Measurements from ENCODE around the gene COMMD7. TPM values are rescaled to one million over a fixed set of nuclear protein-coding genes. Genes with fewer than 3 reads are reported as not detected.
"Not testable (repeated sequence)": the region's sequence is repeated elsewhere in the genome, so short reads cannot be mapped to it uniquely, and the experiment has no call there.

Gene COMMD7
- total RNA-seq, 1 experiment from 2014 or later = 61.8 TPM

- no peak for DNase-seq (ENCODE audit: low spot score)
- in situ Hi-C loops (cut with HindIII; ENCODE audit: low sequenced_read_pairs) = no loop called here
These were observed 2.1 kb downstream of the COMMD7 start for GRCh38 chr20:32741151-32741550.

- in situ Hi-C loops (cut with HindIII; ENCODE audit: low sequenced_read_pairs) = no loop called here
- no peak for DNase-seq (ENCODE audit: low spot score)
These were observed 5.7 kb downstream of the COMMD7 start for GRCh38 chr20:32737371-32738223.

GRCh38 chr20:32731882-32732266 lies 11.4 kb downstream of the COMMD7 start:
- in situ Hi-C loops (cut with HindIII; ENCODE audit: low sequenced_read_pairs) = no loop called here
- DNase-seq (ENCODE audit: low spot score) = no peak

- in situ Hi-C loops (cut with HindIII; ENCODE audit: low sequenced_read_pairs); DNase-seq (ENCODE audit: low spot score): not testable (repeated sequence)
These were observed 13.9 kb downstream of the COMMD7 start for GRCh38 chr20:32729334-32729733.

GRCh38 chr20:32728435-32728834 lies 14.8 kb downstream of the COMMD7 start:
- DNase-seq (ENCODE audit: low spot score); in situ Hi-C loops (cut with HindIII; ENCODE audit: low sequenced_read_pairs): not testable (repeated sequence)

- DNase-seq (ENCODE audit: low spot score) = peak; percentile 76
- in situ Hi-C loops (cut with HindIII; ENCODE audit: low sequenced_read_pairs) = no loop called here
These were observed 15.6 kb downstream of the COMMD7 start for GRCh38 chr20:32727683-32728082.

GRCh38 chr20:32718749-32719348 lies 24.4 kb downstream of the COMMD7 start:
- DNase-seq (ENCODE audit: low spot score) = no peak
- in situ Hi-C loops (cut with HindIII; ENCODE audit: low sequenced_read_pairs) = no loop called here

- in situ Hi-C loops (cut with HindIII; ENCODE audit: low sequenced_read_pairs) = no loop called here
These were observed 31.9 kb downstream of the COMMD7 start for GRCh38 chr20:32711346-32711745.

GRCh38 chr20:32709632-32710121 lies 33.6 kb downstream of the COMMD7 start:
- in situ Hi-C loops (cut with HindIII; ENCODE audit: low sequenced_read_pairs) = no loop called here

More at GRCh38 chr20:32711346-32711745, 31.9 kb downstream of the COMMD7 start:
- DNase-seq (ENCODE audit: low spot score) = no peak

GRCh38 chr20:32709029-32709631 lies 34.1 kb downstream of the COMMD7 start:
- DNase-seq (ENCODE audit: low spot score); in situ Hi-C loops (cut with HindIII; ENCODE audit: low sequenced_read_pairs): not testable (repeated sequence)

More at GRCh38 chr20:32709632-32710121, 33.6 kb downstream of the COMMD7 start:
- no peak for DNase-seq (ENCODE audit: low spot score)

- no peak for DNase-seq (ENCODE audit: low spot score)
- in situ Hi-C loops (cut with HindIII; ENCODE audit: low sequenced_read_pairs) = no loop called here
These were observed 35.3 kb downstream of the COMMD7 start for GRCh38 chr20:32707691-32708581.

GRCh38 chr20:32706486-32706885 lies 36.8 kb downstream of the COMMD7 start:
- no peak for DNase-seq (ENCODE audit: low spot score)
- in situ Hi-C loops (cut with HindIII; ENCODE audit: low sequenced_read_pairs) = no loop called here

- peak; percentile 56 for DNase-seq (ENCODE audit: low spot score)
- in situ Hi-C loops (cut with HindIII; ENCODE audit: low sequenced_read_pairs) = no loop called here
These were observed 40.4 kb downstream of the COMMD7 start for GRCh38 chr20:32702706-32703425.

- DNase-seq (ENCODE audit: low spot score) = peak; percentile 62
- in situ Hi-C loops (cut with HindIII; ENCODE audit: low sequenced_read_pairs) = loop anchor here (25.0 kb wide), 1 partner anchor 90 kb away; no protein-coding TSS in a partner anchor
These were observed 45.7 kb downstream of the COMMD7 start for GRCh38 chr20:32697608-32698007.

- no peak for DNase-seq (ENCODE audit: low spot score)
- in situ Hi-C loops (cut with HindIII; ENCODE audit: low sequenced_read_pairs) = loop anchor here (25.0 kb wide), 1 partner anchor 92 kb away; no protein-coding TSS in a partner anchor
These were observed 48.2 kb downstream of the COMMD7 start for GRCh38 chr20:32695089-32695488.

- DNase-seq (ENCODE audit: low spot score) = not testable (repeated sequence)
- in situ Hi-C loops (cut with HindIII; ENCODE audit: low sequenced_read_pairs) = loop anchor here (25.0 kb wide), 1 partner anchor 98 kb away; no protein-coding TSS in a partner anchor
These were observed 54.3 kb downstream of the COMMD7 start for GRCh38 chr20:32688966-32689365.

- no peak for DNase-seq (ENCODE audit: low spot score)
- in situ Hi-C loops (cut with HindIII; ENCODE audit: low sequenced_read_pairs) = loop anchor here (25.0 kb wide), 1 partner anchor 100 kb away; no protein-coding TSS in a partner anchor
These were observed 56.1 kb downstream of the COMMD7 start for GRCh38 chr20:32687180-32687532.

- no peak for DNase-seq (ENCODE audit: low spot score)
- in situ Hi-C loops (cut with HindIII; ENCODE audit: low sequenced_read_pairs) = loop anchor here (25.0 kb wide), 1 partner anchor 101 kb away; no protein-coding TSS in a partner anchor
These were observed 56.6 kb downstream of the COMMD7 start for GRCh38 chr20:32686530-32687179.
